Activated T-cell treated with anti-CD3 and anti-CD28 coated beads for 4 hours (primary cell): ENCODE results near the gene CHST12.
A peak's percentile ranks its signal among the peaks of the same experiment; 100 is the strongest.
"Not testable (repeated sequence)": the region's sequence is repeated elsewhere in the genome, so short reads cannot be mapped to it uniquely, and the experiment has no call there.

Source experiments
- DNase-seq: peaks from one replicate; pipeline ENCODE4 v3.0.0-alpha.2; 2020

The CHST12 gene

GRCh38 chr7:2403014-2403717, at the start of gene CHST12:
TSS of gene CHST12 (plus strand) at chr7:2403611. CDS start at chr7:2432640, 29,029 bp downstream.
- DNase-seq, result peak; percentile 87

DNA sequence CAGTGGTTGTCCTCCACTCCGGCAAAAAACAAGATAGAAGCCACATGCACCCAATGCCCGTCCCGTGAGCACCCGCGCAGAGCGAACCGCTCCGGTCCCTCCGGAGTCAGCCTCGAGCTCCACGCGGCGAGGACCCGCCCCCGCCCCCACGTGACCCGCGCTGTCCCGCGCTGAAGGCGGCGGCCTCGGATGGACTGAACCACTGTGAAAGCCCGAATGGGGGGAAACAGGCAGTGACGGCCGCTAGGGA, 49.5 kb upstream of the CHST12 start:
- DNase-seq, result peak; percentile 87

- peak; percentile 80 for DNase-seq
These were observed 49.0 kb upstream of the CHST12 start, which contains the start of gene EIF3B for GRCh38 chr7:2354186-2354938. TSS of gene EIF3B (plus strand) at chr7:2354827. CDS start at chr7:2354922, 95 bp downstream.

DNA sequence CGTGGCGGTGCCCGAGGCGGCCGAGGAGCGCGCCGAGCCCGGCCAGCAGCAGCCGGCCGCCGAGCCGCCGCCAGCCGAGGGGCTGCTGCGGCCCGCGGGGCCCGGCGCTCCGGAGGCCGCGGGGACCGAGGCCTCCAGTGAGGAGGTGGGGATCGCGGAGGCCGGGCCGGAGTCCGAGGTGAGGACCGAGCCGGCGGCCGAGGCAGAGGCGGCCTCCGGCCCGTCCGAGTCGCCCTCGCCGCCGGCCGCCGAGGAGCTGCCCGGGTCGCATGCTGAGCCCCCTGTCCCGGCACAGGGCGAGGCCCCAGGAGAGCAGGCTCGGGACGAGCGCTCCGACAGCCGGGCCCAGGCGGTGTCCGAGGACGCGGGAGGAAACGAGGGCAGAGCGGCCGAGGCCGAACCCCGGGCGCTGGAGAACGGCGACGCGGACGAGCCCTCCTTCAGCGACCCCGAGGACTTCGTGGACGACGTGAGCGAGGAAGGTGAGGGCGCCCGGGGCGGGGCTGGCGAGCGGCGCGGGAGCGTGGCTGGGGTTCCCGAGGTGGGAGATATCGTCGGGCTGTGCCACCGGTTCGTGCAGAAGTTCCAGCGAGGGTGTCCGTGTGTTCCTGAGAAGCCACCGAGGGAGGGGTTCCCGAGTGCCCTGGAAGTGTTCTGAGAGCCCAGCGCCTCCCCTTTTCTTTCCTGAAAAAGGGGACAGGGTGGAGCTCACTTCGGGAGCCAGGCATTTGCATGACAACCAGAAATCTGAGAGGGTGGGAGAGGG, 48.3 kb upstream of the CHST12 start:
- peak; percentile 16 for DNase-seq

GRCh38 chr7:2355705-2356008, 47.8 kb upstream of the CHST12 start:
- DNase-seq, result no peak

DNA sequence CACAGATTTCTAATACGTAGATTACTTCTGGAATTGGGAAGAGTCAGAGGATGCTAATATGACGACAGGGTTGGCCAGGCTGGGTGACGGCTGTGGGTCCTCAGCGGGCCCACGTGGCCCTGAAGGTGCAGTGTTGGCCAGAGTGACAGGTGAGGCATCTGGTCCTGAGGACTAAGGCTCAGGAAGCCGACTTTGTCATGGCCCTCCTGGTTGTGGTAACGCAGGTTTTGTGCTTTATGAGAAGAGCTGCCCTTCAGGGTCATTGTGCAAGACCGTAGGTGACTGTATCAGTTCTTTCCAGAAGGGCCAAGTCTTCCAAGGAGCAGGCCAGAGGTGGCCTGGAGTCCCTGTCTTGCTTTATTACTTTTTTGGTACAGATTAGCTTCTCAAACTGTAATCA, 46.2 kb upstream of the CHST12 start:
- DNase-seq, result no peak

- DNase-seq, result no peak
These were observed 45.8 kb upstream of the CHST12 start for GRCh38 chr7:2357571-2357970.

DNA sequence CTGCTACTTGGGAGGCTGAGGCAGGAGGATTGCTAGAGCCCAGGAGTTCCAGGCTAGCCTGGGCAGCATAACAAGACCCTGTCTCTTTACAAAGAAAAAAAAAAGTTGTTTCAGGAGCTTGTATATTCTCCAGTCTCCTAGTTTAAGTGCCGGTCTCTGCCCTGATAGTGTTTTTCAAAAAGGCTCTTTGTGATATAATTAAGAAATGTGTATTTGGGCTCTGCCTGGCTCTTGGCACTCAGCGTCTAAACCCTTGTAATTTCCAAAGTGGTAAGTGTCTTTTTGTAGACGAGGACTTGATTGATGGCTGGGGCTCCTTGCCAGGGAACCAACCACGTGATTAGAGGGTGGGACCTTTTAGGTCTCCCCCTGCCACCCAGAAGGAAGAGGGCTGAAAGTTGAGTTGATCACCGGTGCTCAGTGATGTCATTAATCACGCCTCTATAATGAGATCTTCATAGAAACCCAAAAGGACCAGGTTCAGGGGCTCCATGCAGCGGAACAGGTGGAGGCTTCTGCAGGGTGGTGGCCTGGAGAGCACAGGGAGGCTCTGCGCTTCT, 44.4 kb upstream of the CHST12 start:
- DNase-seq, result no peak

- DNase-seq, result no peak
These were observed 43.8 kb upstream of the CHST12 start for GRCh38 chr7:2359610-2360009.

DNA sequence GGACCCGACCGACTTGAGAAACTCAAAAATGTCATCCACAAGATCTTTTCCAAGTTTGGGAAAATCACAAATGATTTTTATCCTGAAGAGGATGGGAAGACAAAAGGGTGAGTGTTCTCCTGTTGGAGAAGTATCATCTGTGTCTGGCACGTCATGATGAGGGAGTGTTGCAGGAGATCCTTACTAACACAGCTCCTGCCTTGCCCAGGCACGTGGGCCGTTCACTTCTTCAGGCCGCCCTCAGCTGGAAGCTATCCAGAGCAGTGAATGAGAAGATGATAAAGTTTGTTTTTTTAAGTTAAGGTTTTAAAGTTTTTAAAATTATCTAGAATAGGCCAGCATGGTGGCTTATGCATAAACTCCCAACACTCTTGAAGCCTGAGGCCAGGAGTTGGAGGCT, 42.6 kb upstream of the CHST12 start:
- no peak for DNase-seq

GRCh38 chr7:2362385-2363088, 40.9 kb upstream of the CHST12 start:
- DNase-seq, result no peak

DNA sequence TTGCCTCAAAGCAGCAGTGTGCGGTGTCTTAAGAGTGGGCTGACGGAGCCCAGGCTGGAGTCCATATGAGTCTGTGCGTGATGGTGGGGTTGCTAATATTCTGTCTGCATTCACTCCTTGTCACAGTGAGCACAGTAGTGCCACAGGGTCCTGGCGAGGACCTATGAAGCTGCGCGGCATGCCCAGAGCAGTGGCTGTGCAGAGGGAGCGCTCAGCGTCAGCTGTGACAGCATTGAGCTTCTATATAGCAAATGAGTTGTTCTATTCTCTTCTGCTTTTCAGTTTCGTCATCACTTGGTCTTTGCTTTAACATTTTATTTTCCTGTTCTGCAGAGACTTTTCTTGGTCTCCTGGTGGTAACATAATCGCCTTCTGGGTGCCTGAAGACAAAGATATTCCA, 34.3 kb upstream of the CHST12 start:
- DNase-seq, result no peak

DNA sequence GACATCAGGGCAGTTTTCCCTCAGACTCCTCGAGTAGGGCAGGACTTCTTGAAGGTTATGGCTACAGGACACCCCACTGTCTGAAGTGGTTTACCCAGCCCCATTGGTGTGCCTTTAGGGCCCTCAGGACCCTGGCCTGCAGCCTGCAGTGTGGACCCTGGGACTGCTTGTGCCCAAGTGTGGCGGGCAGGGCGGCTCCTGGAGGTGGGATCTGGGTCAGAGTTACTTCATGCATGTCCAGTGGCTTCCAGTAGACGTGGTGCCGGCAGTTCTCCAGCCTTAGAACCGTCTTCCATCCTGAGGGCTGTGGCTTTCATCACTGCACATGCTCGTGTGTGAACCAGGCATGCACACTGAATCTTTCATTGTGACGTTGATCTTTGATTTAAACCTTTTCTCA, 32.1 kb upstream of the CHST12 start:
- DNase-seq, result no peak

GRCh38 chr7:2372724-2373123, 30.7 kb upstream of the CHST12 start:
- no peak for DNase-seq

GRCh38 chr7:2373124-2373556, 30.3 kb upstream of the CHST12 start:
- DNase-seq, result no peak

GRCh38 chr7:2373646-2374045, 29.8 kb upstream of the CHST12 start:
- DNase-seq, result no peak

DNA sequence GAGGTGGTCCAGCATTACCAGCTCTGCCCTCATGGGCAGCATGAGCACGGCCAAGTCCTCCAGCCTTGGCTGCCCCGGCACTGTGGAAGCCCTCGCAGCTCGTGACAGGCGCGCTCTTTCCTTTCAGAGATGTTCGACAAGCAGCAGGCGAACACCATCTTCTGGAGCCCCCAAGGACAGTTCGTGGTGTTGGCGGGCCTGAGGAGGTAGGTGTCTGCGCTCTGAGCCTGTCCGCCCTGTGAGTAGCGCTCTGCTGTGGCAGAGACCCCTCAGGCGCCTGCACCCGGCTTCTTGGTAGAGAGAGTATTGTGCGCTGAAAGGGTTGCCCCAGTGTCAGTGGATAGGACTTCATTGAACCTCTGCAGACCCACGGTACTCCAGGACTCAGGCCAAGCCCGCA, 29.0 kb upstream of the CHST12 start:
- DNase-seq, result no peak

- no peak for DNase-seq
These were observed 28.3 kb upstream of the CHST12 start for GRCh38 chr7:2374830-2375728.

DNA sequence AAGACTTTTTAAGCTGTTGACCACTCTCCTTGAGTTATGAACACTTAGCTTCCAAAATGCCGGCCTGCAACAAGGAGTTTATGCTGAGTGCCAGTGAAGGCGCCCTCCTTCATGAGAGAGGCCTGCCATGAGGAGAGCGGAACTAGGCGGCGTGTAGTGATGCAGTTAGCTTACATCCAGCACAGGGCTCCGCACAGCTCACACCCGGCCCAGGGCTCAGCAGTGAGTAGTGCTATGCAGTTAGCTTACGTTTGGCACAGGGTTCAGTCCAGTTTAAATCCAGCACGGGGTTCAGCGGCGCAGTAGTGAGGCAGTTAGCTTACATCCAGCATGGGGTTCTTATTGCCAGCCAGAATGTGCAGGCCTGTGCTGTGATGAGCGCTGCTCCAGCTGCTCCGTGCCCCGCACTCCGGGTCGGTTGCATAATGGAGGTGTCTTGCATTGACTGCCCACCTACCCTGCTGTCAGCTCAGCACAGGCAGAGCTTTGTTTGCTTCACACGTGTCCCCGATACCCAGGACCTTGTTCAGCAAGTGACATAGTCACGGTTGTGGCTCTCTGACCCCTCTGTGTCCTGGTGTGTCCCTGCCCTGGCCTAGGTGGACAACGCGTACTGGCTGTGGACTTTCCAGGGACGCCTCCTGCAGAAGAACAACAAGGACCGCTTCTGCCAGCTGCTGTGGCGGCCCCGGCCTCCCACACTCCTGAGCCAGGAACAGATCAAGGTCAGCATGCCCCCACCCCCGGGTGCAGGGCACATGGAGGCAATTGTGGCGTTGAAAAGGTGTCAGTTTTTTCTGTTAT, 26.9 kb upstream of the CHST12 start:
- no peak for DNase-seq

DNA sequence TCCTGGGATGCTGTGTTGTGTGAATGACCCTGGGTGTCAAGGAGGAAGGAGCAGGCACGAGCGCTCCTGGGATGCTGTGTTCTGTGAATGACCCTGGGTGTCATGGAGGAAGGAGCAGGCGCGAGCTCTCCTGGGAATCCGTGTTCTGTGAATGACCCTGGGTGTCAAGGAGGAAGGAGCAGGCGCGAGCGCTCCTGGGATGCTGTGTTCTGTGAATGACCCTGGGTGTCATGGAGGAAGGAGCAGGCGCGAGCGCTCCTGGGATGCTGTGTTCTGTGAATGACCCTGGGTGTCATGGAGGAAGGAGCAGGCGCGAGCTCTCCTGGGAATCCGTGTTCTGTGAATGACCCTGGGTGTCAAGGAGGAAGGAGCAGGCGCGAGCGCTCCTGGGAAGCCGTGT, 25.9 kb upstream of the CHST12 start:
- DNase-seq, result not testable (repeated sequence)

GRCh38 chr7:2378125-2378524, 25.3 kb upstream of the CHST12 start:
- not testable (repeated sequence) for DNase-seq
